ENCODE measurements around the gene KHDC4.
"Not testable (repeated sequence)": the region's sequence is repeated elsewhere in the genome, so short reads cannot be mapped to it uniquely, and the experiment has no call there.

KHDC4 gene

GRCh38 chr1:155940482-155940992 is 6.3 kb upstream of the KHDC4 start:
- no peak for DNase-seq

DNA sequence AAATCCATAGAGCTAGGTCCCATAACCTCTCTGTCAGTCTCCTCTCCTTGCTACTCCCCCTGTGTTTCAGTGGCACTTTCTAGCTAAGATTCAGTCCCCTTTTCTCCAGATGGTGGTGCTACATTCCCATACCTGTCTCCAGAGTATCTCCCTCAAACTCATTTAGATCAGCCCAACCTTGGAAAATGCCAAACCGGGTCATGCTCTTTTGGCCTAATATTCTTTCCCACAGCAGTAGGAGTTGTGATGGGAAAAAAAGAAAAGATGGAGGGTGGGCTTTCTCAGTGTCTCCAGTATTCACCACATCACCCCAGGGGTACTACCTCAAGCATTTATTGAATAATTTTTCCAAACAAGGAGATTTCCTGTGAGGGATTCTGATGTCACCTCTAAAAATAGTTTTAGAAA is 4.0 kb upstream of the KHDC4 start:
- peak; percentile 89 for DNase-seq

- DNase-seq: peak; percentile 71
These were observed 850 bp upstream of the KHDC4 start for GRCh38 chr1:155934936-155935590.

DNA sequence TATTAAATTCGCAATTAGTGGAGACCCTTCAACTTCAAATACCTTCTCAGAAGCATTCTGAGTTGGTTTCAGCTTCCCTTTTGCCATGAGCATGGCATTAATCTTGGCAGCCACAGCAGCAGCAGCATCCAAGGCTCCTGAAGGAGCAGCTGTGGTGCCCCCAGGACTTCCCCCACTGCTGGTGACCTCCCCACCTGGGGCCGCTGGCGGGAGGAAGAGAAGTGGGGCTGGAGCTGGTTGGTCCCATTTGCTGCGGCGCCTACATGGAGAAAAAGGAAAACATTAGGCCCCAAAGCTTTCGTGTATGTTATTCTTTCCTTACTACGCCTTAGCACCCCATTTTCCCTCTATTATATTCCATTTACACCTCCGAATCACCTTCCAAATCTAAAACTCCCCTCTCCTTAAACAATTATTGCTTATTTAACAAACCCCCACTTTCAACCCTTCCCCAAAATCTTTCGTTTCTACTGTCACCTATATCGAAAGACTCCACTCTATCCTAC is 569 bp downstream of the KHDC4 start:
- peak; percentile 49 for DNase-seq

- no peak for DNase-seq
These were observed 1.7 kb downstream of the KHDC4 start for GRCh38 chr1:155932487-155932886.

GRCh38 chr1:155932081-155932480 is 2.1 kb downstream of the KHDC4 start:
- no peak for DNase-seq

DNA sequence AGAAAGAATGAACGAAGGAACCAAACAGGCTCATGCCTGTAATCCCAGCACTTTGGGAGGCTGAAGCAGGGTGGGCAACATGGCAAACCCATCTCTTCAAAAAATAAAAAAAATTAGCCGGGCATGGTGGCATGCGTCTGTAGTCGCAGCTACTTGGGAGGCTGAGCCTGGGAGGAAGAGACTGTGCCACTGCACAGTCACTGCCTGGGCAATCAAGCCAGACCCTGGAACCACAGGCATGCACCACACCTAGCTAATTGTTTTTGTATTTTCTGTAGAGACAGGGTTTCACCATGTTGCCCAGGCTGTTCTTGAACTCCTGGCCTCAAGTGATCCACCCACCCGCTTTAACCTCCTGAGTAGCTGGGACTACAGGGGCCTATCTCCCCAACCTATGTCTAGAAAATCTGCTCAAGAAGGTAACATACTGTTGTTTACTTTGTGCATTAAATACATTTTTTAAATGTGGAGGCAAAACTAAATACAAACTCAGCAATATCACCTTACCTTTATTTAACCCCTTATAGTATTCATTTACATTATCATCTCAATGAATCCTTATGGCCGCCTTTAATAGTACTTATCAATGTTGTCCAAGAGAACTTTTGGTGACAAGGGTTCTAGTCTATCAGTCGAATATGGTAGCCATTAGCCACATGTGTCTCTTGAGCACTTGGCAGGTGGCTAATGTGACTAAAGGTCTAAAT is 2.7 kb downstream of the KHDC4 start:
- DNase-seq: no peak

- DNase-seq: not testable (repeated sequence)
These were observed 3.5 kb downstream of the KHDC4 start for GRCh38 chr1:155930725-155931124.

DNA sequence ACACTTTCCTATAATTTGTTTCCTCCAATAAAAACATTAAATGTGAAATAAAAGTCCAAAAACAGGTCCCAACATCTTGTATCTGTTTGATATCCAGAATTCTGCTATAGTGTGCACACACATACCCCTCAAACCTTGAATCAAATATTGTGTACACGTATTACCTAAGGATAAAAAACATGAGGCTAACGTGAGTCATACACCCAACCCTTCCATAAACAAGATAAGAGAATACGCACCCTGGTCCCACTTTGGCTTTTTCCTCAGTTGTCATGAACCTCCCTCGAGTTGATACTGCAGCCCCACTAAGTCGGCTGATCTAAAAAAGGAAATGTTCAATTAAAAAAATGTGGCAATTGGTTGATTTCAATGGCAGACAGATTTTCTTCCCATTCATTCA is 5.2 kb downstream of the KHDC4 start:
- DNase-seq: no peak

DNA sequence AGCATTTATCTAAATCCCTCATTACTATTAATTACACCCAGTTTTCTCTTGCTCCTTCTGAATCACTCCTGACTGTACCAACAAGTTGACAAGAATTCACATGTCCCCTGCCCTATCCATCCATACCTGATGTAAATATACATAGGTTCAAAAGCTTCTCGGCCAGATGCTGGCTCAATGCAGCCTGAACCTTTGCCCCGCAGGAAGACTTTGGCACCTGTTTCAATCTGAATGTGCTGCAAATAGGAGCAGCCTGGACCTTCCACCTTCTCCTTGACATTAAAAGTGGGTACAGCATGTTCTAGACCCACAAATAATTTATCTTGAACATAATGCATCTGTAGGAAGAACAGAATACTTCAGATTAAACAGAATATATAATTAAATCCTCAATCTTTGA is 8.7 kb downstream of the KHDC4 start:
- no peak for DNase-seq

GRCh38 chr1:155920717-155921116 is 13.5 kb downstream of the KHDC4 start:
- DNase-seq: no peak

DNA sequence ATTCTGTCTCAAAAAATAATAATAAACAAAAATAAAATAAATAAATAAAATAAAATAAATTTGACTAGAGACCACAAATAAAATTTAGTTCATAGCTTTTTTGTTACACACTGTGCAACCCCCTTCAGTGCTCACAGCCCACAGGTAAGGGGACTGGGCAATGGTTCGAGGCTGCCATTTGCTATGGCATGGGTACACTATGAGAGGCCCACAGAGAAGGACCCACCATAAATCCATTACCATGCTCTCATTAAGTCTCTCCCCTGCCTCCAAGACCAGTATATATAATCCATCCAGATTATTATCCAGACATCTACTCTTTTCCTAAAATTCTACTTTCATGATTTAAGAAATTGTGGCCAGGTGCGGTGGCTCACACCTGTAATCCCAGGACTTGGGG is 14.4 kb downstream of the KHDC4 start:
- DNase-seq: no peak

- no peak for DNase-seq
These were observed 15.6 kb downstream of the KHDC4 start for GRCh38 chr1:155918660-155919059.

GRCh38 chr1:155913969-155914757 is 20.1 kb downstream of the KHDC4 start:
- no peak for DNase-seq

- no peak for DNase-seq
These were observed 22.1 kb downstream of the KHDC4 start for GRCh38 chr1:155912056-155912536.

GRCh38 chr1:155911156-155912055 is 22.8 kb downstream of the KHDC4 start, which contains the start of gene RIT1:
Gene RIT1 (minus strand): TSS chr1:155911349. CDS start chr1:155910761, 588 bp downstream.
- peak; percentile 95 for DNase-seq

GRCh38 chr1:155910621-155911121 is 23.5 kb downstream of the KHDC4 start:
- DNase-seq: peak; percentile 66

DNA sequence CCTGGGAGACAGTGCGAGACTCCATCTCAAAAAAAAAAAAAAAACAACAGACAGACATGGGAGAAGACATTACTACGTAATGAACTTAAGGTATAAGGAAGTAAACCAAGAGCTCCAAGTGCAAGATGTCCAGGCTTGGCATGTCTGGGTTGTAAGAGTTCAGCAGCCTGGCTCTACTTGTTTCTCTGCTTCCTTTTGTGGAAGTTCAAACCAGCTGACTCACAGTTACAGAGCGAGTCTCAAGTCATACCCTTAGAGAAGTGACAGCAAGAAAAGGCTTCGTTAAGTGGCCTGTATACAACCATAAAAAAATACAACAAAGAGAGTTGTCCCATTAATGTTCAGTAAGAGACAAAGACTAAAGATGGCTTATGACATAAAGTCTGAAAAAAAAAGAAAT is 24.3 kb downstream of the KHDC4 start:
- no peak for DNase-seq

DNA sequence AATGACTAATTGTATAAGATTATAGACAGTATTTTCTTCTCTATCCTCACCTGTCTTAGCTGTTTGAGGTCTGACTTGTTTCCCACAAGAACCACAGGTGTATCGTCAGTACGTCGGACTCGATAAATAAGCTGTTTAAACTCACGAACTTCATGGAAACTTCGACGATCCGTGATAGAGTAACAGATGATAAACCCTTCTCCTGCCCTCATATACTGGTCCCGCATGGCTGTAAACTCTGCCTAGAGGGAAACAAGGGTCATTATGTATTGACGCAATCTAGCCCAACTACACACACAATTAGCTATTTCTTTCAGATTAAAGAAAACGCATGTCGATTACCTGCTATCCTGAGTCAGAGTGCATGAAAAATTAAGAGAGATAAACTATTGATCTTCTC is 30.0 kb downstream of the KHDC4 start:
- no peak for DNase-seq

DNA sequence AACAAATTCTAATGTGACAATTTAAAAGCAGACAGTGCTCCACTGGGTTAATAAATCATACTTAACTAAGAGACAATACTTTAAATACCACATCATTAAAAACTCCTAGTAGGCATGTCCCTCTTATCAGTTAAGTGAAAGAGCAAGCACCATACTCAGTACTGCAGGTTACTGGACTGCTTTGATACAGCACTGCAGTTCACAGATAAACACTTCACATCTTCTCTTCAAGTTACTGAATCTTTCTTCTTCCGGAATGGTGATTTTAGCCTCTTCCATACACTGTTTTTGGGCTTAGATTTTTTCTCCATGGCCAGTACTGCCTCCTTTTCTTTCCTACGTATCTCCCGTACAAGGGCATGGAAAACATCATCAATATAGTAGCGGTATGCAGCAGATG is 34.1 kb downstream of the KHDC4 start:
- no peak for DNase-seq

- DNase-seq: no peak
These were observed 34.5 kb downstream of the KHDC4 start for GRCh38 chr1:155899683-155900082.

DNA sequence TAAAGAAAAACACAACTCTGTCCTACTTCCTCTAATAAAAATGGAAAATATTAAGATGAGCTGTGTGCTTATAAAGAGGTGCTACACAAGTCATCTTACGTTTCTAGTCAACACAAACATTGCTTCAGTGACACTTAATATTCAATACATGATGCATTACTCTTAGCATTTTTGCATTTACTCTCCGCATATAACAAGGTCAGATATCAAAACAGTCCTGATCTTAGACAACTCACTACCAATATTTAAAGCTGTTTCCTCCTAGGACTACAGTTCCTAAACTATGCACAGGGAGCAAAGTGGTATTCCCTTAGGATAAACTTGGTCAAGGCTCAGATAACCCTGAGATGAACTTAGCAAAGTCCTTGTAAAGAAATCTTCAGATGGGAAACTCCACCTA is 35.3 kb downstream of the KHDC4 start:
- no peak for DNase-seq
